SU-DHL-6 (cell line): ENCODE results near the gene GK.

ENCODE experiments used
- EZH2phosphoT487 ChIP-seq: fragments of 200-600 bp; sonication (generic), shearing (Covaris generic); conservative IDR thresholded peaks from 2 replicates; pipeline ENCODE4 v1.6.1; 2018; ENCODE audit warnings: mild to moderate bottlenecking, antibody characterized with exemption, low read length, moderate library complexity, mixed read lengths
- TF ChIP-seq, protein P1 (sequence below): fragments of 200-600 bp; sonication (generic); IDR thresholded peaks from one replicate; pipeline ENCODE4 v1.5.1; 2017; ENCODE audit warnings: antibody characterized with exemption, mild to moderate bottlenecking, low read length, moderate library complexity; ENCODE audit not compliant: insufficient read depth, poor library complexity, severe bottlenecking

DNA sequence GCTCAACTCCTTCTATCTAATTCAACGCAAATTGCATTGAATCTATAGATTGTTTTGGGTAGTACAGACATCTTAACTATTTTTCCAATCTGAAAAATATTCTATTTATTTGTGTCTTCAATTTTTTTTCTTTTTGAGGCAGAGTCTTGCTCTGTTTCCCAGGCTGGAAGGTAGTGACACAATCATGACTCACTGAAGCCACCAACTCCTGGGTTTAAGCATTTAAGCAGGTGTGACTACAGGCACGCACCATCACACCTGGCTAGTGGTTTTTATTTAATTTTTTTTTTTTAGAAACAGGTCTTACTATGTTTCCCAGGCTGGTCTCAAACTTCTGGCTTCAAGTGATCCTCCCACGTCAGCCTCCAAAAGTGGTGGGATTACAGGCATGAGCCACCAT is 98.3 kb downstream of the GK start:
- no peak for TF ChIP-seq EZH2phosphoT487
- TF ChIP-seq, protein P1, sequence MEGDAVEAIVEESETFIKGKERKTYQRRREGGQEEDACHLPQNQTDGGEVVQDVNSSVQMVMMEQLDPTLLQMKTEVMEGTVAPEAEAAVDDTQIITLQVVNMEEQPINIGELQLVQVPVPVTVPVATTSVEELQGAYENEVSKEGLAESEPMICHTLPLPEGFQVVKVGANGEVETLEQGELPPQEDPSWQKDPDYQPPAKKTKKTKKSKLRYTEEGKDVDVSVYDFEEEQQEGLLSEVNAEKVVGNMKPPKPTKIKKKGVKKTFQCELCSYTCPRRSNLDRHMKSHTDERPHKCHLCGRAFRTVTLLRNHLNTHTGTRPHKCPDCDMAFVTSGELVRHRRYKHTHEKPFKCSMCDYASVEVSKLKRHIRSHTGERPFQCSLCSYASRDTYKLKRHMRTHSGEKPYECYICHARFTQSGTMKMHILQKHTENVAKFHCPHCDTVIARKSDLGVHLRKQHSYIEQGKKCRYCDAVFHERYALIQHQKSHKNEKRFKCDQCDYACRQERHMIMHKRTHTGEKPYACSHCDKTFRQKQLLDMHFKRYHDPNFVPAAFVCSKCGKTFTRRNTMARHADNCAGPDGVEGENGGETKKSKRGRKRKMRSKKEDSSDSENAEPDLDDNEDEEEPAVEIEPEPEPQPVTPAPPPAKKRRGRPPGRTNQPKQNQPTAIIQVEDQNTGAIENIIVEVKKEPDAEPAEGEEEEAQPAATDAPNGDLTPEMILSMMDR, result no peak
